Measurements from ENCODE around the gene S100B.

S100B gene

DNA sequence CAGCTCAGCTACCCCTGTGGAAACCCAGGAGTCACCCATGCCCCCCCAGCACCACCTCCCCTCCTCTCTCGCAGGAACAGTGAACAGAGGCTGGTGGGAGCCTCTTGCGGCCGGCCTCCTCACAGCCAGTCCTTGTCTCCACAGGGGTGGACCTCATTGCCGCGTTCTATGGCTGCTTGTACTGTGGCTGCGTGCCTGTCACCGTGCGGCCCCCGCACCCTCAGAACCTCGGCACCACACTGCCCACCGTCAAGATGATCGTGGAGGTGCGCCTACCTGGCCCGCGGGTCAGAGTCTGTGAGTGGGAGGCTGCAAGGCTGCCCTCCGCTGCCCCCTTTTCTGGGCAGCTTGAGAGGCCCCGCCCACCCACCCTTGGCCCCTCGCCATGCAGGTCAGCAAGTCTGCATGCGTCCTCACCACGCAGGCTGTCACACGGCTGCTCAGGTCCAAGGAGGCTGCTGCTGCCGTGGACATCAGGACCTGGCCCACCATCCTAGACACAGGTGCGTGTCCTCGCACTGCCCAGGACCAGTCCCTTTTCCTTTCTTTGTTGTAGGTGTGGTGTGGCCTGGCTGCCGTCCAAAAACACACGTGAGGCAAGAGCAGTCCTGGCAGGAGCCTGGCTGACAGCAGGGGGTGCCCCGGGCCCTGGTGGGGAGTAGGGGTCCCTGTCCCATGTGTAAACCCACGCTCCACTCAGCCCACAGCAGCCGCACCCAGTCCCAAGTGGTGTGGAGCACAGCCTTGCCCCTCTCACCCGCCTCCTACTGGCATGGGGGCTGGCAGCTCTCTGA, 50.3 kb downstream of the S100B start:
- no peak for TF ChIP-seq ZNF274 (IDR thresholded peaks at IDR 0.05; ENCODE audit: low read depth, low read length)

GRCh38 chr21:46553993-46554392, 50.9 kb downstream of the S100B start:
- no peak overlapping the region for H3K4me3 ChIP-seq (ENCODE audit: low read length)
- TF ChIP-seq ZNF274 (IDR thresholded peaks at IDR 0.05; ENCODE audit: low read depth, low read length): no peak

More for the DNA sequence above, 50.3 kb downstream of the S100B start:
- no peak overlapping the region for H3K4me3 ChIP-seq (ENCODE audit: low read length)

- no peak for TF ChIP-seq ZNF274 (IDR thresholded peaks at IDR 0.05; ENCODE audit: low read depth, low read length)
- H3K4me3 ChIP-seq (ENCODE audit: low read length): no peak overlapping the region
Measured at GRCh38 chr21:46552865-46553379, 52.0 kb downstream of the S100B start.

GRCh38 chr21:46552274-46552673, 52.6 kb downstream of the S100B start:
- no peak for TF ChIP-seq ZNF274 (IDR thresholded peaks at IDR 0.05; ENCODE audit: low read depth, low read length)
- no peak overlapping the region for H3K4me3 ChIP-seq (ENCODE audit: low read length)

DNA sequence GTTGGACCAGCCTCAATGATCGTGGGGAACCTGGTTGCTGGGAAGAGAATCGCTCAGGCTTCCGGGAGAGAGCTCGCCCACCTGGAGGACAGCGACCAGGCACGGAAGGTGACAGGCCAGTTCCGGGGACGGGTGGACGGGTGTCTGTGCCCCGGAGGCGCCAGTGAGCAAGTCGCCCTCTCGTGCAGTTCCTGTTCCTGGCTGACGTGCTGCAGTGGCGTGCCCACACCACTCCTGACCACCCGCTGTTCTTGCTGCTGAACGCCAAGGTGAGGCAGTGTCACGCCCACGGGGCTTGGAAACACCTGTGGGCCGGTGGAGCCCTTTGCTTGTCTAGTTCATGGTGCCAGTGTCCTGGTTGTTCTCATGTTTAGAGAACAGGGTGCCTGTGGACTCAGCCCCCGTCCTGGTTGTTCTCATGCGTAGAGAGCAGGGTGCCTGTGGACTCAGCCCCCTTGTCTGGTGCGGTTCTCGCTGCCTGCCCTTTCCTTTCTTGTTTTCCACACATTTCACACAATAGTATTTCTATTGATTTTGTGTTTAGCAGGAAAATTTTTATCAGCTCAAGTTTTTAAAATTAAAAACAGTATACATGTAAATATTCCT, 53.1 kb downstream of the S100B start:
- H3K4me3 ChIP-seq (ENCODE audit: low read length): no peak overlapping the region
- TF ChIP-seq ZNF274 (IDR thresholded peaks at IDR 0.05; ENCODE audit: low read depth, low read length): no peak

DNA sequence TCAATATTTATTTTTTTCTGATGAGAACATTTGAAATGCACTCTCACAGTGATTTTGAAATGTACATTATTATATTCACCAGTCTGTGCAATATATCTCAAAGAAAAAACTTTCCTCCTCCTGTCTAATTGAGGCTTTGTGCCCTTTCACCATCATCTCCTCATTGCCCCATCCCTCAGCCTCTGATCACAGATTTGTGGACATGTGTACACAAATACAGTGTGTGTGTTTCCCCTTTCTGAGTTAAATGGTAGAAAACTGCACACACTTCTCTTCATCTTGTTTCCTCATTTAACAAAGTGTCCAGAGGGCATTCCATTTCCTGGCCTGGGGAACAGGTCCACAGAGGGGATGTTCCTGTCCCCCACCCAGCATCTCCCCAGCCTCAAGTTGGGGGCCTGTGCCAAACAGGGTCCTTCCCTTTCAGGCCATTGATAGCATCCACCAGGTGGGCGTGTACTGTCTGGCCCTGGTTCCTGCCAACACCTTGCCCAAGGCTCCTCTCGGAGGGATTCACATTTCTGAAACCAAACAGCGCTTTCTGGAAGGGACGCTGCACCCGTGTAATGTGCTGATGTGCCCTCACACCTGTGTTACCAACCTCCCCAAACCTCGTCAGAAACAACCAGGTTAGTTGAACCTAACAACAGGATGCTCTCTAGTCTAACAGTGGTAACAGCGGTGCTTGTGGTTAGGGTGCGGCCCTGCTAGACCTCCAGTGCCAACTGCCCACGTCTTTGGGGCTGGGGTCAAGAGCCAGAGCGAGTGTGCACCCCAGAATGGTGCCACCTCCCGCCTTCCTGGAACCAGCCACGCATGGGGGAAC, 54.6 kb downstream of the S100B start:
- H3K4me3 ChIP-seq (ENCODE audit: low read length): no peak overlapping the region
- TF ChIP-seq ZNF274 (IDR thresholded peaks at IDR 0.05; ENCODE audit: low read depth, low read length): no peak

DNA sequence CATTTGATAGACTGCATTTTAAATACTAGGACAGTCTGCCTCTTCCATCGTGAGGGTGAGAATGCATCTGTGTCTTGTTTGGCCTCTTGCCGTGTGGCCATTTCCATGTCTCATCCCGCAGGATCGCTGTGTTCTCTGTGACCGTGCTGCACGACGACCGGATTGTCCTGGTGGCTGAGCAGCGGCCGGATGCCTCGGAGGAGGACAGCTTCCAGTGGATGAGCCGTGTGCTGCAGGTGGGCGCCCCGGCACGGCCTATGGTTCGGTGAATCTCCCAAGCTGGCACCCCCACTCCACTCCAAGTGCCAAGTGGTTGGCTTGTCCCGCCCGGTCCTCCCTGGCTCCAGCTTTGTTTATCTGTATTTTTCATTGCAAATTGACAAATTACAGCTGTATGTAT, 55.2 kb downstream of the S100B start:
- H3K4me3 ChIP-seq (ENCODE audit: low read length): no peak overlapping the region
- TF ChIP-seq ZNF274 (IDR thresholded peaks at IDR 0.05; ENCODE audit: low read depth, low read length): no peak

Measured in GM08714 (cell line).